Liver (tissue), 3 donors: Measurements from ENCODE around the gene MAMDC4.
A peak's percentile ranks its signal among the peaks of the same experiment; 100 is the strongest.

Experiments
- EGR1 ChIP-seq, 2 donors: IDR thresholded peaks; 2 replicates each; pipeline ENCODE4 v1.6.1; 2016 to 2018; ENCODE audit warnings: antibody characterized with exemption in 2 of 2, low read depth in 2 of 2
- FOXA1 ChIP-seq: IDR thresholded peaks from 2 replicates; pipeline ENCODE4 v1.6.1; 2016; ENCODE audit warnings: antibody characterized with exemption
- RAD21 ChIP-seq, 2 donors: IDR thresholded peaks; 2 replicates each; pipeline ENCODE4 v1.6.1; 2016; ENCODE audit warnings: antibody characterized with exemption in 2 of 2, mild to moderate bottlenecking in 2 of 2
- SP1 ChIP-seq: IDR thresholded peaks from 2 replicates; pipeline ENCODE4 v1.6.1; 2018; ENCODE audit warnings: antibody characterized with exemption, mild to moderate bottlenecking
- TAF1 ChIP-seq: conservative IDR thresholded peaks from 2 replicates; pipeline ENCODE4 v1.6.1; 2016; ENCODE audit warnings: antibody characterized with exemption, mild to moderate bottlenecking
- YY1 ChIP-seq: IDR thresholded peaks from 2 replicates; pipeline ENCODE4 v1.6.1; 2016; ENCODE audit warnings: antibody characterized with exemption, mild to moderate bottlenecking
- TF ChIP-seq, protein P1 (sequence below): IDR thresholded peaks from 2 replicates; pipeline ENCODE4 v1.6.1; 2016; ENCODE audit warnings: antibody characterized with exemption
- TF ChIP-seq, protein P2 (sequence below): fragments of 150-350 bp; IDR thresholded peaks from 2 replicates; pipeline ENCODE4 v1.5.1; 2017; ENCODE audit warnings: improper control_type of control experiment, low read depth, low read length; ENCODE audit not compliant: missing input control
- TF ChIP-seq, protein P3 (sequence below): IDR thresholded peaks from 2 replicates; pipeline ENCODE4 v1.6.1; 2016; ENCODE audit warnings: antibody characterized with exemption
- TF ChIP-seq, protein P4 (sequence below): IDR thresholded peaks from 2 replicates; pipeline ENCODE4 v1.6.1; 2016; ENCODE audit warnings: antibody characterized with exemption, mild to moderate bottlenecking
- TF ChIP-seq, protein P5 (sequence below): IDR thresholded peaks from 2 replicates; pipeline ENCODE4 v1.6.1; 2016; ENCODE audit warnings: antibody characterized with exemption
- donor health status: healthy.
- donor health status: healthy.

DNA sequence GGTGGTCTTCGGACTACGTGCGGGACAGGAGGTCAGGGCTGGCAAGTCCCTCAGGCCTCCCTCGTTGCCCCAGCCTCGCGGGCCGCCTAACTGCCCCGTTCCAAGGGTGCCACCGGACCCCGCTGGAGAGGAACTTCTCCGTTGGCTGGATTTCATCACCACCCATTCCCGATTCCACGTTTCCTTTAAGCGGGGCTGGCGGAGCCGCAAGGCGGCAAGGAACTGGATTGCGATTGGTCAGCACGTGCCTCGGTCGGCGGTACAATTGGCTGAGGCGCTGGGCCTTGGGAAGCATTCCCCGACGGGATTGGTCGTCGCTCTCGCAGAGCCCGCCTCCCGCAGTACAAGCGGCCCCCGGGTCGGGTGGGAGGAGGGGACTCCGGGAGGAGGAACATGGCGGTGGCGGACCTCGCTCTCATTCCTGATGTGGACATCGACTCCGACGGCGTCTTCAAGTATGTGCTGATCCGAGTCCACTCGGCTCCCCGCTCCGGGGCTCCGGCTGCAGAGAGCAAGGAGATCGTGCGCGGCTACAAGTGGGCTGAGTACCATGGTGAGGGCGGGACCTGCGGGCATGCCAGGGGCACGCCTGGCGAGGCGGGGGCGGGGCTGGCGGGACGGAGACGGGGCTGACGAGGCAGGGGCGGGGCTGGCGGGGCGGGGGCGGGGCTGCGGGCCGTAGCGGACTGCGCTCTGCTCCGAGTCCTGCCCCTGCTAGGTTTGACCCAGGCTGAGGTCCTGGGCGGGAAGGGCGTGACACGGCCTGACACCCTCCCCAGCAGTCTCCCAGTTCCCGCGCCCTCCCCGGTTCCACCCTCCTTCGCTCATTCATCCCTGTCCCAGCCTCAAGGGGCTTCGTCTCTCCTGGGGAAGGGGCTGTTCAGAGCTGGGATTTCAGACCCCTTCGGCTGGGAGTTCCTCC lies 2.8 kb upstream of the MAMDC4 start, which contains the start of gene PHPT1:
- TF ChIP-seq, protein P1, sequence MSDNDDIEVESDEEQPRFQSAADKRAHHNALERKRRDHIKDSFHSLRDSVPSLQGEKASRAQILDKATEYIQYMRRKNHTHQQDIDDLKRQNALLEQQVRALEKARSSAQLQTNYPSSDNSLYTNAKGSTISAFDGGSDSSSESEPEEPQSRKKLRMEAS = peak; percentile 81
- TF ChIP-seq FOXA1 (no peak), YY1 (peak; percentile 94), RAD21 (IDR thresholded peaks at IDR 0.05) (peak in 1 of 2 donors; percentile 23), SP1 (peak; percentile 99), TAF1 (no peak), EGR1 (IDR thresholded peaks at IDR 0.05; ENCODE audit: low read depth in 2 of 2) (peak in 1 of 2 donors; percentile 14)
- TF ChIP-seq, protein P2, sequence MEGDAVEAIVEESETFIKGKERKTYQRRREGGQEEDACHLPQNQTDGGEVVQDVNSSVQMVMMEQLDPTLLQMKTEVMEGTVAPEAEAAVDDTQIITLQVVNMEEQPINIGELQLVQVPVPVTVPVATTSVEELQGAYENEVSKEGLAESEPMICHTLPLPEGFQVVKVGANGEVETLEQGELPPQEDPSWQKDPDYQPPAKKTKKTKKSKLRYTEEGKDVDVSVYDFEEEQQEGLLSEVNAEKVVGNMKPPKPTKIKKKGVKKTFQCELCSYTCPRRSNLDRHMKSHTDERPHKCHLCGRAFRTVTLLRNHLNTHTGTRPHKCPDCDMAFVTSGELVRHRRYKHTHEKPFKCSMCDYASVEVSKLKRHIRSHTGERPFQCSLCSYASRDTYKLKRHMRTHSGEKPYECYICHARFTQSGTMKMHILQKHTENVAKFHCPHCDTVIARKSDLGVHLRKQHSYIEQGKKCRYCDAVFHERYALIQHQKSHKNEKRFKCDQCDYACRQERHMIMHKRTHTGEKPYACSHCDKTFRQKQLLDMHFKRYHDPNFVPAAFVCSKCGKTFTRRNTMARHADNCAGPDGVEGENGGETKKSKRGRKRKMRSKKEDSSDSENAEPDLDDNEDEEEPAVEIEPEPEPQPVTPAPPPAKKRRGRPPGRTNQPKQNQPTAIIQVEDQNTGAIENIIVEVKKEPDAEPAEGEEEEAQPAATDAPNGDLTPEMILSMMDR = no peak
- TF ChIP-seq, protein P3, sequence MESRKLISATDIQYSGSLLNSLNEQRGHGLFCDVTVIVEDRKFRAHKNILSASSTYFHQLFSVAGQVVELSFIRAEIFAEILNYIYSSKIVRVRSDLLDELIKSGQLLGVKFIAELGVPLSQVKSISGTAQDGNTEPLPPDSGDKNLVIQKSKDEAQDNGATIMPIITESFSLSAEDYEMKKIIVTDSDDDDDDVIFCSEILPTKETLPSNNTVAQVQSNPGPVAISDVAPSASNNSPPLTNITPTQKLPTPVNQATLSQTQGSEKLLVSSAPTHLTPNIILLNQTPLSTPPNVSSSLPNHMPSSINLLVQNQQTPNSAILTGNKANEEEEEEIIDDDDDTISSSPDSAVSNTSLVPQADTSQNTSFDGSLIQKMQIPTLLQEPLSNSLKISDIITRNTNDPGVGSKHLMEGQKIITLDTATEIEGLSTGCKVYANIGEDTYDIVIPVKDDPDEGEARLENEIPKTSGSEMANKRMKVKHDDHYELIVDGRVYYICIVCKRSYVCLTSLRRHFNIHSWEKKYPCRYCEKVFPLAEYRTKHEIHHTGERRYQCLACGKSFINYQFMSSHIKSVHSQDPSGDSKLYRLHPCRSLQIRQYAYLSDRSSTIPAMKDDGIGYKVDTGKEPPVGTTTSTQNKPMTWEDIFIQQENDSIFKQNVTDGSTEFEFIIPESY = no peak
- TF ChIP-seq, protein P4, sequence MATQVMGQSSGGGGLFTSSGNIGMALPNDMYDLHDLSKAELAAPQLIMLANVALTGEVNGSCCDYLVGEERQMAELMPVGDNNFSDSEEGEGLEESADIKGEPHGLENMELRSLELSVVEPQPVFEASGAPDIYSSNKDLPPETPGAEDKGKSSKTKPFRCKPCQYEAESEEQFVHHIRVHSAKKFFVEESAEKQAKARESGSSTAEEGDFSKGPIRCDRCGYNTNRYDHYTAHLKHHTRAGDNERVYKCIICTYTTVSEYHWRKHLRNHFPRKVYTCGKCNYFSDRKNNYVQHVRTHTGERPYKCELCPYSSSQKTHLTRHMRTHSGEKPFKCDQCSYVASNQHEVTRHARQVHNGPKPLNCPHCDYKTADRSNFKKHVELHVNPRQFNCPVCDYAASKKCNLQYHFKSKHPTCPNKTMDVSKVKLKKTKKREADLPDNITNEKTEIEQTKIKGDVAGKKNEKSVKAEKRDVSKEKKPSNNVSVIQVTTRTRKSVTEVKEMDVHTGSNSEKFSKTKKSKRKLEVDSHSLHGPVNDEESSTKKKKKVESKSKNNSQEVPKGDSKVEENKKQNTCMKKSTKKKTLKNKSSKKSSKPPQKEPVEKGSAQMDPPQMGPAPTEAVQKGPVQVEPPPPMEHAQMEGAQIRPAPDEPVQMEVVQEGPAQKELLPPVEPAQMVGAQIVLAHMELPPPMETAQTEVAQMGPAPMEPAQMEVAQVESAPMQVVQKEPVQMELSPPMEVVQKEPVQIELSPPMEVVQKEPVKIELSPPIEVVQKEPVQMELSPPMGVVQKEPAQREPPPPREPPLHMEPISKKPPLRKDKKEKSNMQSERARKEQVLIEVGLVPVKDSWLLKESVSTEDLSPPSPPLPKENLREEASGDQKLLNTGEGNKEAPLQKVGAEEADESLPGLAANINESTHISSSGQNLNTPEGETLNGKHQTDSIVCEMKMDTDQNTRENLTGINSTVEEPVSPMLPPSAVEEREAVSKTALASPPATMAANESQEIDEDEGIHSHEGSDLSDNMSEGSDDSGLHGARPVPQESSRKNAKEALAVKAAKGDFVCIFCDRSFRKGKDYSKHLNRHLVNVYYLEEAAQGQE = no peak
- TF ChIP-seq, protein P5, sequence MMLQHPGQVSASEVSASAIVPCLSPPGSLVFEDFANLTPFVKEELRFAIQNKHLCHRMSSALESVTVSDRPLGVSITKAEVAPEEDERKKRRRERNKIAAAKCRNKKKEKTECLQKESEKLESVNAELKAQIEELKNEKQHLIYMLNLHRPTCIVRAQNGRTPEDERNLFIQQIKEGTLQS = no peak
